ENCODE data around the gene MRPL42.
"Not testable (repeated sequence)": the region's sequence is repeated elsewhere in the genome, so short reads cannot be mapped to it uniquely, and the experiment has no call there.

Gene MRPL42

DNA sequence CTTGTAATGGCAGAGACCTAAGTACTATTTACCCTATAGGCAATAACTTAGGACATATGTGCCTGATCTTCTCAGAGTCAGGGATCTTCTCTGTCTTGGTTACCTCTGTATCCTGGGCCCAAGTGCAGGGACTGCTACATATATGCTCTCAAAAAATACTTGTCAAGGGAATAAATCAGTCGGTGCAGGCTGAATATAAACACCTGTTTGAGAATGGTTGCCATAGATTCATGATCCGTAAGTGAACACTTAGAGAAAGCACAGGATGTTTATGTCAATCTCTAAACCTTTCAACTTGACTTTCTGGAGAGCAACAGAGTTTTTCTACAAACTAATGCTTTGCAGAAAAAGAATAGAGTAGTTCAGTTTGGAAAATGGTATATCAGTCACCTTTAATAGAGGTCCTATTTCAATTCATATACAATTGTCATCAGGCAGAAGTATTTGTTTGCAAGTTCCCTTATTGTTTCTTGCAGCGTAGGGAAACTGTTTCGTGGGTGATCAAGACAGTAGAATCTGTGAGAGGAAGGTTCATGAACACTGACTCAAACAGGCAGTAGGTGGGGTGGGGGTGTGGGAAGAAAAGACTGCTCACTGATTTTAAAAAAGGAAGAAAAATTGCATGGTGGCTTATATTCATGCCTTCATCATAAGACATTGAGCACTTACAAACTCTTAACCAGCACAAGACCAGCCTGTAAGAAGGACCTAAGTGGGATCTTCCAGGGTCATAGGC, 19.6 kb upstream of the MRPL42 start:
- no peak for DNase-seq

DNA sequence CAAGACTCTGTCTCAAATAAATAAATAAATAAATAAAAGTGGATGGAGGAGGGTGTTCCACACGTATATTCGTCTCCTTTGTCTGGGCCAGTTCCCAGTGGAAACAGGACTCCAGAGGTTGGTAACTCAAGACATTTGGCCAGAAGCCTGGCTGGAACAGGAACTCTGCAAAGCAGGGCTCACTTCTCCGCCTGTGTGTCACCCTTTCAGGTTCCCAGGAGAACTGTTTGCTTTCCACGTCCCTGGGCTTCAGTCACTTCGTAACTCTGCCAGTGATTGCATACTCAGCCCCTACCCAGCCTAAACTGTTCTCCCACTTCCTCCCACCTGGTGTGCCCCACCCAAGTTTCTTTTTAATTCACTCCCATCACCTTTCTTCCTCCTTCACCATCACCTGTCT, 18.5 kb upstream of the MRPL42 start:
- no peak for DNase-seq

DNA sequence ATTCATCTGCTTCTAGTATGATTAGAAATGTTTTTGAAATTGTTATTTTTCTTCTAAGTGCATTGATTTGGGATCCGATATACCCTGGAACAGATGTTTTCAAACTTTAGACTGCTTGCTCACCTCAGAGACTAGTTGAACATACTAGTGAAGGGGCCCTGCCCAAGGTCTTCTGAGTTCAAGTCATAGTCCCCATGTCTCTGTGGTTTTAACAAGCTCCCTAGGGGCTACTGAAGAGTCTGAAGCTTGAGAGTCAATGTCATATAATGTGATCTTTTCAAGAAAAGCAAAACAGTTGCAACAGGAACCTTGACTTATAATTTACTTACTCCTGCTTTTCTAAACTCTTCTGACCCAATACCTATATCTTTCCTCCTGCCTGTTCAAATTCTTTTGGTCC, 18.0 kb upstream of the MRPL42 start:
- no peak for DNase-seq

DNA sequence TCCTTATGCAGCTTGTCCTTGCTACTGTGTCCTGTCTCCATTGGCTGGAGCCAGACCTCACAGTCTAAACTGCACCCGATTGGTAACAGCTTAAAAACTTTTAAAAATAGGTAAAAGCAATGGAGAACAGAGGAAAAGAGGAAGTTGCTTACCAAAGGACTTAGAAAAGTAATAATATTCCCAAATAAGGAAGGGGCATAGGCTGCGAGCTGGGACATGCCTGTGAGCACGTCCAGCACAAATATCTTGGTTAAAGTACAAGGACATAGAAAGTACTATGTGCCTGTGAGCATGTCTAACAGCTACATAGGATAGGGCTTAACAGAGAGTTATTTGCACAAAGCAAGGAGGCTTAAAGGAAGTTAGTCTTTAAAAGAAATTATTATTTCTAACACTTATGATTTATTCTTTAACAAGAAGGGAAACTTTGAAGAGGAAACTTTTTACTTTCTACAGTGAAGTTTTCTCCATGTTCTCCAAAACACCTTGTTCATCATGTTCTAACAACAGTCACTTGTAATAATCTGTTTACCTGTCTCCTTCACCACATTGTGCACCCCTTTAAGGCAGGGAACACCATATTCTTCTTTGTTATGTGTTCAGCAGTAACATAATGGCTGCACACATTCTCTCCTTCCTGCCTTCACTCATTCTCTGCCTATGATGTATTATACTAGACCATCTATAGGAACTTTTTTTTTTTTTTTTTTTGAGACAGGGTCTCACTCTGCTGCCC, 15.7 kb upstream of the MRPL42 start:
- DNase-seq: no peak

DNA sequence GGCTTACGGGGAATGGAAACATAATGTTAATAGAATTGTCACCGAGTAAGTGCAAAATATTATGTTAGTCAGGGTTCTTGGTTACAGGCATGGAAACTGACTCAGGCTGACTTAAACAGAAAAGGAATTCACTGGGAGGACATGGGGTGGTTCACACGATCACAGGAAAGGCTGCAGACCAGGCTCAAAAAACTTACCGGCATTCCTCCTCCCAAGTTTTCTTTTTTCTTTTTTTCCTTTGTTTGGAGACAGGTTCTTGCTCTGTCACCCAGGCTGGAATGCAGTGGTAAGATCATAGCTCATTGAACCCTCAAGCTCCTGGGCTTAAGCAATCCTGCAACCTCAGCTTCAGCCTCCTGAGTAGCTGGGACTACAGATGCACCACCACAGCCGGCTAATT, 13.7 kb upstream of the MRPL42 start:
- DNase-seq: peak; percentile 72

DNA sequence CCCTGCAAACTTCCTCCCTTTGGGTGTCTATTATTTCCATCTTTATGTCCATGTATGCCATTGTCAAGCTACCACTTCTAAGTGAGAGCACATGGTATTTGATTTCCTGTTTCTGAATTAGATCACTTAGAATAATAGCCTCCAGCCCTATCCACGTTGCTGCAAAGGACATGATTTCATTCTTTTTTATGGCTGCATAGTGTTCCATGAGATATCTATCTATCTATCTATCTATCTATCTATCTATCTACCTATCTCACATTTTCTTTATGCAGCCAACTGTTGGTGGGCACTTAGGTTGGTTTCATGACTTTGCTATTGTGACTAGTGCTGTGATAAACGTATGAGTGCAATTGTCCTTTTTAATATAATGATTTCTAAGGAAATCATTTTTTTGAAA, 11.2 kb upstream of the MRPL42 start:
- no peak for DNase-seq

DNA sequence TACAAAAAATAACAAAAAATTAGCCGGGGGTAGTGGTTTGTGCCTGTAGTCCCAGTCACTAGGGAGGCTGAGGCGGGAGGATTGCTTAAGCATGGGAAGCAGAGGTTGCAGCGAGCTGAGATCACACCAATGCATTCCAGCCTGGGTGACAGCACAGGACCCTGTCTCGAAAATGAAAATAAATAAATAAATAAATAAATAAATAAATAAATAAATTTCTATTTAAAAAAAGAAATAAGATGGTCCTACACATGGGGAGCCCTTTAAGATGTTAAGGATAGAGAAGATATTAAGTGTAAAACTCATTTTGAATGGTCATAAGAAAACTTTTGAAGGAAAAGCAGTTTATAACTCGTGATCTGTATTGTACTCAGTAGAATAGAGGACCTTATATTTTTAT, 8.2 kb upstream of the MRPL42 start:
- DNase-seq: no peak

DNA sequence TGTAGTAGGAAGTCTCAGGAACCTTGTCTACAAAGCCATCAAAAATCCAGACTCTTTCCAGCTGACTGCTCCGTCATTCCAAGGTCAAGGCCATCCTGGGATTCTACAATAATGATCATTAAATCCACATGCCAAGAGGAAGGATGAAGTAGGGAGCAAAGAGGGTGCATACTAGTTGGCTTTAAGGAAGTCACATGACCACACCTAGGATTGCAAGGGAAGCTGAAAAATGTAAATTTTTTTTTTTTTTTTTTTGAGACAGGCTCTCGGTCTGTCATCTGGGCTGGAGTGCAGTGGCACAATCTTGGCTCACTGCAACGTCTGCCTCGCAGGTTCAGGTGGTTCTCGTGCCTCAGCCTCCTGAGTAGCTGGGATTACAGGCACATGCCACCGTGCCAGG, 7.3 kb upstream of the MRPL42 start:
- DNase-seq: no peak

DNA sequence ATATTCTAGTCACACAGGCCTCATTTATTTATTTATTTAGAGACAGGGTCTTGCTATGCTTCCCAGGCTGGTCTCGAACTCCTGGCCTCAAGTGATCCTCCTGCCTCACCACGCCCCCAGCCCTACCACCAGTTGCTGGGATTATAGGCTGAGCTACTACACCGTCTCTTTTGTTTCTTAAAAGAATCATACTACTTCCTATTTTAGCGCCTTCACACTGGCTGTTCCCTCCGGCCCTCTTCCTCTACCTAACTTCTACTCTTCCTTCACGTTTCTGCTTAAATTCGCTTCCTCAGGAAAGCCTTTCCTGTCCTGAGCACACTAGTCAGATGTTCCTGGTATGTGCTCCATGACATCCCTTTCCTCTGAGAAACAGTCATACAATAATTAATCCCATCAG, 6.4 kb upstream of the MRPL42 start:
- DNase-seq: peak; percentile 26

DNA sequence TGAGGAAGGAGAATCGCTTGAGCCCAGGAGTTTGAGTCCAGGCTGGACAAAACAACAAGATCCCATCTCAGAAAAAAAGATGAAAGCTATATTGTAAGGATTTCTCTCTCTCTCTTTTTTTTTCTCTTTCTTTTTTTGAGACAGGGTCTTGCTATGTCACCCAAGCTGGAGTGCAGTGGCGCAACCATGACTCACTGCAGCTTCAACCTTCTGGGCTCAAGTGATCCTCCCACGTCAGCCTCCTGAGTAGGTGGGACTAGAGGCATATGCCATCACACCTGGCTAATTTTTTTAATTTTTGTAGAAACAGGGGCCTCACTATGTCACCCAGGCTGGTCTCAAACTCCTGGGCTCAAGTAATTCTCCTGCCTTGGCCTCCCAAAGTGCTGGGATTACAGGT, 5.8 kb upstream of the MRPL42 start:
- DNase-seq: peak; percentile 13

DNA sequence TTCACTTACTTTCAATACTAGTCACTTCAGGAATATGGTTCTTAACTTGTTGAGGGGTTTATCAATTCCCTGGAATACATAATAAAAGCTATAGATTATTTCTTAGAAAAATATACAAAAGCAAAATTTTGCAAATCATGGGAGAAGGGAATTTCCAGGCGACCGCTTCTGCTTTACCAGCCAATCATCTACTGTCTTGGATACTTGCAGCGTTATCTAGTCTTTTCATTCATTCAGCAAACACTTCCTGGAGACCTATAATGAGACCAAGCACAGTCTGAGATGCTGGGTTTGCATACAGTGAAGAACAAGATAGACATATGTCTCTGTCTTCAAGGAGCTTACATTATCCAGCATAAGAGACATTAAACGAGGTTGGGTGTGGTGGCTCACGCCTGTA, 1.5 kb upstream of the MRPL42 start:
- no peak for DNase-seq

DNA sequence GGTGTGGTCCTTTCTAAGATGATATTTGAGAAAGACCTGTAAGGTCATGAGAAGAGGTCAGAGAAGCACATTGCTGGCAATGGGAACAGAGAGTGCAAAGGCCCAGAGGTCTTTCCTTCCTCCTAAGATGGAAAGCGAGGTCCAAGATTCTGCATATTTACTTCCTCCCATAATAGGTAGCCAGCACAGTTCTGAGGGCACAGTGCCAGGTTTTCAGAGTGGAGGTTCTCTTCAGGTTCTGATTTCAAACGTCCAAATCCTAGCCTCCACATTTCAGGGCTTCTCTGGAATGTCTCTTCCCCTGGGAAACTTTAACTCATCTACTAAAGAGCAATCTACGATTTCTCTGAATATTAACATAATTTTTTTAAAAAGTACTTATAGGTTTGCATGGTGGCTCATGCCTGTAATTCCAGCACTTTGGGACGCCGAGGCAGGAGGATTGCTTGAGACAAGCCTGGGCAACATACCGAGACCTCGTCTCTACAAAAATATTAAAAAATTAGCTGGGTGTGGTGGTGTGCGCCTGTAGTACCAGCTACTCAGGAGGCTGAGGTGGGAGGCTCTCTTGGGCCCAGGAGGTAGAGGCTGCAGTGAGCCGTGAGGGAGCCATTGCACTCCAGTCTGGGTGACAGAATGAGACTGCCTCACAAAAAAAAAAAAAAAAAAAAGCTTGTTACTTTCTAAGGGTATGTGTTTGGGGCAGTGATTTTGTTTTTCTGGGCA, 526 bp upstream of the MRPL42 start:
- no peak for DNase-seq

DNA sequence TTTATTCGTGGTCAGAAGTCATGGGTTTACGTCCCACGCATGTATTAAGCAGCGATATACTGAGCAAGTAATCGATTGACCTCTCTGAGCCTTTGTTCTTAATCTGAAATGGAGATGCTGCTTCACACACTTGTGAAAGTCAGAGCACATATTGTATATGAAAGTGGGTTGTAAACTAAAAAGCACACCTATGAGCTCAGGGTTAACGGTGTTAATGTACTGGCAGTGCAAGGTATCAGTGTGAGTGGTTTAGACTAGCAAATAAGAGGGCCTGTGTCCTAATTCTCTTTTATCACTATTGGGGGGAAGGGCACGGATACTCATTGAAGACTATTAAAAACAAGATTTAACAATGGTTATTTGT, 676 bp downstream of the MRPL42 start:
- no peak for DNase-seq

DNA sequence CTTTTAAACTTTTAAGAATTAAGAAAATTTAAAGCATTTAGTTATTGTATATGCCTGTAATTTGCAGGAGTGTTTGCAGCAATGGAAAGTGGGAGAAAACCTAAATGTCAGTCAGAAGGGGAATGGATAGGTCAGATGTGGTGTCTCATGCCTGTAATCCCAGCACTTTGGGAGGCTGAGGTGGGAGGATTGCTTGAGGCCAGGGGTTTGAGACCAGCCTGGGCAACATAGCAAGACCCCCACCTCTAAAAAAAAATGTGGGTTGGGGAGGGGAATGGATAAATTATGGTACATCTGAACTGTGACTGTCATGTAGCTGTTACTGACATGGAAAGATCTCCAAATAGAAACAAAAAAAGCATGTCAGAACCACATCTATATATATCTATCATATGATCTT, 2.1 kb downstream of the MRPL42 start:
- DNase-seq: no peak

DNA sequence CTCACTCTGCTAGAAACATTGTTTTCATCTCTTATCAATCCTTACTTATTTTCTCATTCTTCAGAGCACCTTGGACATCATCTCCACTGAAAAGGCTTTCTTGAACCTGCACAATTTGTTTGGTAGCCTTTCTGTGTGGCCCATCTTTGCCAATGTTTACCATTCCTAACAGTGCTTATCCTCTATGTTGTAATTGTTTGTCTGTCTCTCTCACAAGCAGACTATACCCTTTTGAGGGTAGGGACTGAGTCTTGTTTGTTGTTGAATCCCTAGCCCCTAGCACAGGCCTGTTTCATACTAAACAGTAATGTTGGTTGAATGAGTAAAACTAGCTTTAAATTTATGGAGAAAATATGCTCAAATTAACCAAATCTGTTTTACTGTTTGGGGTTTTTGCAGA, 9.2 kb downstream of the MRPL42 start:
- no peak for DNase-seq

DNA sequence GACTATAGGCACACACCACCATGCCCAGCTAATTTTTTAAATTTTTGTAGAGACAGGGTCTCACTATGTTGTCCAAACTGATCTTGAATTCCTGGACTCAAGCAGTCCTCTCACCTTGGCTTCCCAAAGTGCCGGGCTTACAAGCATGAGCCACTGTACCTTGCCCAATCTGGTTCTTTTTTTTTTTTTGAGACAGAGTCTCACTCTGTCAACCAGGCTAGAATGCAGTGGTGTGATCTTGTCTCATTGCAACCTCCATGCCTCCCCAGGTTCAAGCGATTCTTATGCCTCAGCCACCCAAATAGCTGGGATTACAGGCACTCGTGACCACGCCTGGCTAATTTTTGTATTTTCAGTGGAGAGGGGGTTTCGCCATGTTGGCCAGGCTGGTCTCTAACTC, 15.4 kb downstream of the MRPL42 start:
- no peak for DNase-seq

DNA sequence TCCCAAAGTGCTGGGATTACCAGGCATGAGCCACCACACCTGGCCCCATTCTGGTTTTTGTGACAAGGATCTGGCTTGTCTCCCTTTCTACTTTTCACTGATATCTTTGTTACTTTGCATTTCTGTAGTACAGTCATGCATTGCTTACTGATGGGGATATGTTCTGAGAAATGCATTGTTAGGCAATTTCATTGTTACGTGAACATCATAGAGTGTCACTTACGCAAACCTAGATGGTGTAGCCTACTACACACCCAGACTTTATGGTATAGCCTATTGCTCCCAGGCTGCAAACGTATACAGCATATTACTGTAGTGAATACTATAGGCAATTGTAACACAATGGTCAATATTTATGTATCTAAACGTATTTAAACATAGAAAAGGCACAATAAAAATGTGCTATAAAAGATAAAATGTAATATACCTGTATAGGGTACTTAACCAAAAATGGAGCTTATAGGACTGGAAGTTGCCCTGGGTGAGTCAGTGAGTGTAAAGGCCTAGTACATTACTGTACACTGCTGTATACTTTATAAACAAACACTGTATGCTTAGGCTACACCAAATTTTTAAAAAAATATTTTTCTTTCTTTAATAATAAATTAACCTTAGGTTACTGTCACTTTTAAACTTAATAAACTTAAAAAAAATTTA, 16.0 kb downstream of the MRPL42 start:
- no peak for DNase-seq

DNA sequence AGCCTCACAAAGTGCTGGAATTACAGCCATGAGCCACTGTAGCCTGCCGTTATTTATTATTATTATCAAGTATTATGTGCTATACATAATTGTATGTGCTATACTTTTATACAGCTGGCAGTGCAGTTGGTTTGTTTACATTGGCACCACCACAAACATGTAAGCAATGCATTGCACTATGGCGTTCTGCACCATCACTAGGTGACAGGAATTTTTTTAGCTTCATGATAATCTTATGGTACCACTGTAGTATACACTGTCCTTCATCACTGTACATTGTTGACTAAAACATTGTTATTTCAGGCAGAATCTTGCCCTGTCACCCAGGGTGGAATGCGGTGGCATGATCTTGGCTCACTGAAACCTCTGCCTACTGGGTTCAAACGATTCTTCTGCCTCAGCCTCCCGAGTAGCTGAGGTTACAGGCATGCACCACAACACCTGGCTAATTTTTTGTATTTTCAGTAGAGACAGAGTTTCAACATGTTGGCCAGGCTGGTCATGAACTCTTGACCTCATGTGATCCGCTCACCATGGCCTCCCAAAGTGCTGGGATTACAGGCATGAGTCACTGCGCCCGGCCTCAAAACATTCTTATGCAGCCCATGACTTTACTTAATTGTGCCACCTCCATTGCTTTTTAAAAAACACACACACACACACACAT, 17.1 kb downstream of the MRPL42 start:
- peak; percentile 23 for DNase-seq

DNA sequence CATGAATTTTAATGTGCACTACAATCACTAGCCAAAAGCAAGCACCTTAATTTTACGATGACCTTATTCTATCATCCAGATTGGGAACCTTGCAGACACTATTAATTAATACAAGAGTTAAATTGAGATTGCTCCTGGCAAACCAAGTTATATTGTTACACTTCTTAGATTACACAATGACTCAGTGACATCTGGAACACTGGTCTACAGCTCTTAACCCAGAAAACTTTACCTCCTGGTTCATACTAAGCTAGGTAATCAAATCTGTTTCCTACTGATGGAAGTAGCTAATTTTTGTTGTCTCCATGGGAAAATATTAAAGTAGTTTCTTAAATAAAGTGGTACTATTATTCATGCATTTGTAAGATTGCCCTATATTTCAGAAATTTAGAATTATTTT, 25.5 kb downstream of the MRPL42 start:
- not testable (repeated sequence) for DNase-seq

DNA sequence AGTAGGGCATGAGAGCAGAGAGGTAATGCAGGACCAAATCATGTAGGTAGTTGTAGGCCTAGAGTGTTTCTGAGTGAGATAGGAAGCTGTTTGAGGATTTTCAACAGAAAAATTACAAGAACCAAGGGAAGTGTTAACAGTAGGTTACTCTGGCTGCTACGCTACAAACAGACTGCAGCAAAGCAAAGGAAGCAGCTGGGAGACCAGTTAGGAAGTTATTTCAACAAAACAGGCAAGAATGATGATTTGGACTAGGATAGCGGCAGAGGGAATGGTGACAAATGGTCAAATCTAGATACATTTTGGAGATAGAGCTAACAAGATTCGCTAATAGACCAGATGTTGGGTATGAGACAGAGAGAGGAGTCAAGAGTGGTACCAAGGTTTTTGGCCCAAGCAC, 26.8 kb downstream of the MRPL42 start:
- no peak for DNase-seq

DNA sequence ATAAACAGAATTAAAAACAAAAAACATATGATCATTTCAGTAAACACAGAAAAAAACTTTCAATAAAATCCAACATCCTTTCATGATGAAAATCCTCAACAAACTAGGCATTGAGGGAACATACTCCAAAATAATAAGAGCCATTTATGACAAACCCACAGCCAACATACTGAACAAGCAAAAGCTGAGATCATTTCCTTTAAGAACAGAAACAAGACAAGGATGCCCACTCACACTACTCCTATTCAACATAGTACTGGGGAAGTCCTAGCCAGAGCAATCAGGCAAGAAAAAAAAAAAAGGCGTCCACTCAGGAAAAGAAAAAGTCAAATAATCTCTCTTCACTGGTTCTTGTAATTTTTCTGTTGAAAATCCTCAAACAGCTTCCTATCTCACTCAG, 30.1 kb downstream of the MRPL42 start:
- DNase-seq: no peak

DNA sequence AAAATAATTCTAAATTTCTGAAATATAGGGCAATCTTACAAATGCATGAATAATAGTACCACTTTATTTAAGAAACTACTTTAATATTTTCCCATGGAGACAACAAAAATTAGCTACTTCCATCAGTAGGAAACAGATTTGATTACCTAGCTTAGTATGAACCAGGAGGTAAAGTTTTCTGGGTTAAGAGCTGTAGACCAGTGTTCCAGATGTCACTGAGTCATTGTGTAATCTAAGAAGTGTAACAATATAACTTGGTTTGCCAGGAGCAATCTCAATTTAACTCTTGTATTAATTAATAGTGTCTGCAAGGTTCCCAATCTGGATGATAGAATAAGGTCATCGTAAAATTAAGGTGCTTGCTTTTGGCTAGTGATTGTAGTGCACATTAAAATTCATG, 31.5 kb downstream of the MRPL42 start:
- not testable (repeated sequence) for DNase-seq

DNA sequence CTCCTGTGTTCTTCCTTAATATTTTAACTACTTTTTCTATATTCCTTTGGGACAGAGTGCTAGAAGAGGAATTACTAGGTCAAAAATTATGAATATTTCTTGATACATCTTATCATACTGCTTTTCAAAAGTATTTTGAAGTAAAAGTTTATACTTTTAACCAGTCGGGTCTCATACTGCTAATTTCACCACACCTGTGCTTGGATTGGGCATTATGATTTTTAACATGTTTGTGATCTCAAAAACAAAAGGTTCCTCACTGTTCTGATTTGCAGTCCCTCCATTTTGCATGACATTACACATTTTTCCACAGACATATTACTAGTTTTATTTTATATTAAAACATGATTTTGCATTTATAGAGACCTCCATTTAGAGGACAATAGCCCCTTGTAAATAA, 32.9 kb downstream of the MRPL42 start:
- DNase-seq: no peak
